Calu3 (cell line): ENCODE measurements around the gene MAP3K15. TPM values are rescaled to one million over a fixed set of nuclear protein-coding genes. Genes with fewer than 3 reads are reported as not detected.

Experiments
- BruUV-seq: library from RNA; stranded (reverse); fragments of 400-500 nt; replicated peaks from 2 replicates; lab custom pipeline; 2021; lab: Mats Ljungman, UMichigan
- CTCF ChIA-PET: fragments of 300-600 bp; sonication (Branson Sonifier 250); formaldehyde crosslinking; loops from one replicate; lab custom pipeline; 2022; ENCODE audit warnings: antibody characterized with exemption; lab: Charles Lee
- DNase-seq: peaks from one replicate; pipeline ENCODE4 v3.0.0; 2022
- H3K27ac Mint-ChIP-seq: one replicate; pipeline ENCODE4 v1.8.0; 2022; ENCODE audit warnings: mixed read lengths; ENCODE audit not compliant: unreplicated experiment
- H3K27me3 Mint-ChIP-seq: one replicate; pipeline ENCODE4 v1.8.0; 2022; ENCODE audit warnings: mixed read lengths; ENCODE audit not compliant: unreplicated experiment
- H3K36me3 Mint-ChIP-seq: one replicate; pipeline ENCODE4 v1.8.0; 2022; ENCODE audit warnings: mild to moderate bottlenecking, moderate library complexity, mixed read lengths; ENCODE audit not compliant: insufficient read depth, unreplicated experiment
- H3K4me1 Mint-ChIP-seq: one replicate; pipeline ENCODE4 v1.8.0; 2022; ENCODE audit warnings: mild to moderate bottlenecking, low read depth, mixed read lengths; ENCODE audit not compliant: unreplicated experiment
- H3K4me3 Mint-ChIP-seq: one replicate; pipeline ENCODE4 v1.8.0; 2022; ENCODE audit warnings: mild to moderate bottlenecking, low read depth, moderate library complexity, mixed read lengths; ENCODE audit not compliant: unreplicated experiment
- H3K9me3 Mint-ChIP-seq: one replicate; pipeline ENCODE4 v1.8.0; 2022; ENCODE audit warnings: low read depth, mixed read lengths; ENCODE audit not compliant: unreplicated experiment
- intact Hi-C: fragments of 100-400 bp; cut with micrococcal nuclease; formaldehyde crosslinking; loops from one replicate; pipeline ENCODE4 v1.10.0; 2022; ENCODE audit not compliant: unreplicated experiment
- total RNA-seq: library from RNA; stranded (reverse); gene quantifications from 2 replicates; pipeline ENCODE4 v1.2.3, GENCODE V29; 2022
- TF ChIP-seq, protein P1 (sequence below): fragments of 200-600 bp; IDR thresholded peaks from one replicate; pipeline ENCODE4 v1.8.0; 2022; ENCODE audit warnings: antibody characterized with exemption; ENCODE audit not compliant: unreplicated experiment

MAP3K15 gene
- total RNA-seq, 1 experiment from 2014 or later = 4.8 TPM

DNA sequence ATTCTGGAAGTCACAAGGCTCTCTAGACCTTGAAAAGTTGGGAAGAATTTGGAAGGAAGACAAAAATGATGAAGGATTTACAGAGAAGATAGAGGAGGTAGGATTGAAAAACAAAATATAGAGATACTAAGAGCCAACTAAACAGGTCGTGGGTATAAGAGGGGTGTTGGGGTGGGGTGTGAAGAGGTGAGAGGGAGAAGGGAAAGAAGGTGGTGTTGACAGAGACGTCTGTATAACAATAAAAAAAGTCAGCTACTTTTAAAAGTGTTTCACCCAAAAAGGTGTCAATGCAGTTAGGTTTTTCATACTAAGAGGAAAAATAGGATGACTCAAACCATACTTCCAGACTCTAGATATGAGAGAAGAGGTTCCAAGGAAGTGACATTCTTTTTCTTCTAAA is 33.0 kb upstream of the MAP3K15 start:
- no peaks in the 10 kb centered on the region for H3K9me3 Mint-ChIP-seq
- H3K4me3 Mint-ChIP-seq = no peak overlapping the region
- H3K27ac Mint-ChIP-seq = no peak overlapping the region
- intact Hi-C loops = no loop called here
- CTCF ChIA-PET = no interaction called here
- TF ChIP-seq, protein P1, sequence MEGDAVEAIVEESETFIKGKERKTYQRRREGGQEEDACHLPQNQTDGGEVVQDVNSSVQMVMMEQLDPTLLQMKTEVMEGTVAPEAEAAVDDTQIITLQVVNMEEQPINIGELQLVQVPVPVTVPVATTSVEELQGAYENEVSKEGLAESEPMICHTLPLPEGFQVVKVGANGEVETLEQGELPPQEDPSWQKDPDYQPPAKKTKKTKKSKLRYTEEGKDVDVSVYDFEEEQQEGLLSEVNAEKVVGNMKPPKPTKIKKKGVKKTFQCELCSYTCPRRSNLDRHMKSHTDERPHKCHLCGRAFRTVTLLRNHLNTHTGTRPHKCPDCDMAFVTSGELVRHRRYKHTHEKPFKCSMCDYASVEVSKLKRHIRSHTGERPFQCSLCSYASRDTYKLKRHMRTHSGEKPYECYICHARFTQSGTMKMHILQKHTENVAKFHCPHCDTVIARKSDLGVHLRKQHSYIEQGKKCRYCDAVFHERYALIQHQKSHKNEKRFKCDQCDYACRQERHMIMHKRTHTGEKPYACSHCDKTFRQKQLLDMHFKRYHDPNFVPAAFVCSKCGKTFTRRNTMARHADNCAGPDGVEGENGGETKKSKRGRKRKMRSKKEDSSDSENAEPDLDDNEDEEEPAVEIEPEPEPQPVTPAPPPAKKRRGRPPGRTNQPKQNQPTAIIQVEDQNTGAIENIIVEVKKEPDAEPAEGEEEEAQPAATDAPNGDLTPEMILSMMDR = no peak
- H3K36me3 Mint-ChIP-seq = peaks cover 17% of the 10 kb centered on the region
- no peaks in the 10 kb centered on the region for H3K4me1 Mint-ChIP-seq
- DNase-seq = no peak
- H3K27me3 Mint-ChIP-seq = no peaks in the 10 kb centered on the region
- TSS peak; percentile 18 for BruUV-seq

DNA sequence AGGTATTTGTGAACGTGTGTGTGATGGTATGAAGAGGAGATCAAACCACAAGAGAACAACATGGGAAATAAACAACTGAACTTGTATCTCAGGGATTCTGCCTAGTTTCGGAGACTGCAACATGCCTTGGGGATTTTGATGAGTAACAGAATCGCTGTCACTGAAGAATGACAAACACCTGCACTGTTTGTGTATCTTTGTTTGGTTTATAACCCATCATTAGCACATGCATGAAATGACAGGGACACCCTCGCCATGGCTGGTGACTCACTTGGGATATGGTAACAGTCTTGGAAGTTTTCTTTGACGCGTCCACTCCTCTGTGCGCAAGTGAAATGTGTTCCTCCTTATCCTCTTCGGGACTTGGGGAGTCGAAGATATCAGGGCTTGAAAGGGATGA is 30.3 kb upstream of the MAP3K15 start:
- H3K4me3 Mint-ChIP-seq = no peak overlapping the region
- CTCF ChIA-PET = no interaction called here
- no peaks in the 10 kb centered on the region for H3K4me1 Mint-ChIP-seq
- no peak for DNase-seq
- no peak overlapping the region for H3K27ac Mint-ChIP-seq
- intact Hi-C loops = no loop called here
- no peaks in the 10 kb centered on the region for H3K9me3 Mint-ChIP-seq
- no TSS peak for BruUV-seq
- H3K27me3 Mint-ChIP-seq = no peaks in the 10 kb centered on the region
- TF ChIP-seq, protein P1 = no peak
- peaks cover 30% of the 10 kb centered on the region for H3K36me3 Mint-ChIP-seq

DNA sequence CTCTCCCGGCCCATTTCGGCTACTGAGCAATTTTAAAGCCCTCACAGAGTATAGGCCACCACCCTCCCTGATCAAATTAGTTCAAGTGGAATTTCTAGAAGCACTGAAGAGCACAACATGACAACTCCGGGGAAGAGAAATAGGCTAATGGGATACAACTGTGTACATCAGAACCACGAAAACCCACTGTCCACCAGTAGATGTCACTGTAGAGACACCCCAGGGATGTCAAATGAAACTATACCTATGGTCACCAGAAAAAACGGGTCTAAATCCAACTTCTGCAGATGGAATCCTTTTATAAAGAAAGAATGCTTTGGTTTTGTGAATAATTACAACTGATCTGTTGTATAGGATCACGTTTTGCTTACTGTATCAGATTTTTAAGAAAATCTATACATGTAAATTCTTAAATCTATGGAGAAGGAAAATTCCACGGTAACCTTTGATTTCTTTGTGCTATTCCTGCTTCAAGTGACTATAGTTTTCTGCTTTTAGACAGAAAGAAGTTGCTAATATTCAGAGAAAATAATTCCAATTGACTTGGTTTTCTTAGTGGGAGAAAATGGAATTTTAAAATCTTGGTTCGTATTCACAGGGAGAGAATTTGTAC is 29.5 kb upstream of the MAP3K15 start:
- Mint-ChIP-seq H3K4me1 (no peaks in the 10 kb centered on the region), H3K9me3 (no peaks in the 10 kb centered on the region), H3K36me3 (peaks cover 30% of the 10 kb centered on the region), H3K27me3 (no peaks in the 10 kb centered on the region), H3K27ac (peak overlapping the region; percentile 32), H3K4me3 (no peak overlapping the region)
- BruUV-seq = no TSS peak
- DNase-seq = peak; percentile 46
- CTCF ChIA-PET = no interaction called here
- TF ChIP-seq, protein P1 = peak; percentile 58
- intact Hi-C loops = loop anchor here (1.0 kb wide), 1 partner anchor 344 kb away; no protein-coding TSS in a partner anchor

DNA sequence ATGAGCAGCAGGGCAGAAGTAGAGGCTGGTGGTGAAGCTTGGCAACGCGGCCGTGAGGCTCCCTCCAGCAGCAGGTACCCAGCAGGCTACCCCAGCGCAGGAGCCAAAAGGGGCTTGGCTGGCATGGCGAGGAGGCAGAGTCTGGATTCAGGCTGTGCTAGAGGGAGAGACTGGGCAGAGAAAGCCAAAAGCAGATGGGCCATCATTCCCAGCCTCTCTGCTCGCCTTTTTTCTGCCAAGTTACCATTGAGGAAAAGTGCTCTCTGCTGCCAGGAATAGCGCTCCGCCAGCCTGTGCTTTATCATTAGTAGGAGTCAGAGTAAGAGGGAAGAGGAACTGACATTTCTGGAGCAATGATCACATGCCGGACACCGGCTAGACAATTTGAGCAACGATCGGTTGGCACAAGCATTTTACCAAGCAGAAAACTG is 28.7 kb upstream of the MAP3K15 start:
- BruUV-seq = no TSS peak
- Mint-ChIP-seq H3K27me3 (no peaks in the 10 kb centered on the region), H3K9me3 (no peaks in the 10 kb centered on the region), H3K4me3 (no peak overlapping the region), H3K36me3 (peaks cover 36% of the 10 kb centered on the region), H3K4me1 (no peaks in the 10 kb centered on the region), H3K27ac (no peak overlapping the region)
- CTCF ChIA-PET = no interaction called here
- TF ChIP-seq, protein P1 = no peak
- DNase-seq = no peak
- intact Hi-C loops = loop anchor here (1.0 kb wide), 1 partner anchor 344 kb away; no protein-coding TSS in a partner anchor
